Measurements from ENCODE around the gene SEC22A. TPM values are rescaled to one million over a fixed set of nuclear protein-coding genes. Genes with fewer than 3 reads are reported as not detected.

Gene SEC22A
- total and polyA plus RNA-seq, 2 experiments from 2014 or later = 16.0 to 21.9 TPM

DNA sequence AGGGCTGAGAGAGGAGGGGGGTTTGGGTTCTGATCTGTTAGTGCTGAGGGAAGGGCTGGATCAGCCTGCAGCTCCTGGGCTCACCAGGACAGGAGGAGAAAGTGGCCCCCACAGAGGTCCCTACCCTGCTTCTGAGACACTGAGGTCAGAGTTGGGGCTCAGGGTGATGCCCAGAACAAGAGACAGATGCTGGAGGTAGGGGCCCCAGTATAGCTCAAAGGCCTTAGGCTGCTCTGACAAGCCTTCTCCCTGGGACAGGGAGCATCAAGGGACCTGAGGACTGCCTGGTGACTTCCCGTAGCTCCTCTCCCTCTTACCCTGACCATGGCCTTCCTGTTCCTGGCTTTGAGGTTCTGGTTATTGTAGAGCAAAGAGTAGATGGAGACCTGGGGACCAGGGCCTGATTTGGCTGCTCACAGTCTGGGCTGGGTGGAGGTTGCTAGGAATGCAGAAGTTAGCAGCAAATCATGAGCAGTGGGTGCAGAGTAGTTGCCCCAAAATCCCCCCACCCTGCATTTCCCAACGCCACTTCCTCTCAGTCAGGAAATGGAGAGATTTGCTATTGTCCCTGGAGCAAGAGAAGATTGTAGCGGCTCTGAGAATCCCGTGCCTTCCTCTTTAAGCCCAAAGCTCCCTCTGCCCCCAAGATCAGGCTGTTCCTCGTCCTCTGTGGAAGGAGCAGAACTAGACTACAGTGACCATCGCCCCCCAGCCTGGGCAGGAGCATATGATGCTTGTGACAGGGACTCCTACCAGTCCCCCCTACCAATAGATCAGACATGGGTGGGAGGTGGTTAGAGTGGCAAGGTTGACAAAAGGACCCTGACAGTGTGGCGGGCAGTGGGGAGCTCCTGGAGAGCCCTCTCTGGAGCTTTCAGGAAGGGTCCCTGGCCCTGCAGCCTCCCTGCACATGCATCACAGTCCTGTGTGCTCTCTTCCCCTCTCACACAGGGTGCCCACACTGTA, 47.4 kb upstream of the SEC22A start:
- H3K4me2 ChIP-seq = no peak overlapping the region
- no peaks in the 10 kb centered on the region for H3K9me2 ChIP-seq (replicated peaks; ENCODE audit: insufficient read depth)
- TF ChIP-seq, protein P1, sequence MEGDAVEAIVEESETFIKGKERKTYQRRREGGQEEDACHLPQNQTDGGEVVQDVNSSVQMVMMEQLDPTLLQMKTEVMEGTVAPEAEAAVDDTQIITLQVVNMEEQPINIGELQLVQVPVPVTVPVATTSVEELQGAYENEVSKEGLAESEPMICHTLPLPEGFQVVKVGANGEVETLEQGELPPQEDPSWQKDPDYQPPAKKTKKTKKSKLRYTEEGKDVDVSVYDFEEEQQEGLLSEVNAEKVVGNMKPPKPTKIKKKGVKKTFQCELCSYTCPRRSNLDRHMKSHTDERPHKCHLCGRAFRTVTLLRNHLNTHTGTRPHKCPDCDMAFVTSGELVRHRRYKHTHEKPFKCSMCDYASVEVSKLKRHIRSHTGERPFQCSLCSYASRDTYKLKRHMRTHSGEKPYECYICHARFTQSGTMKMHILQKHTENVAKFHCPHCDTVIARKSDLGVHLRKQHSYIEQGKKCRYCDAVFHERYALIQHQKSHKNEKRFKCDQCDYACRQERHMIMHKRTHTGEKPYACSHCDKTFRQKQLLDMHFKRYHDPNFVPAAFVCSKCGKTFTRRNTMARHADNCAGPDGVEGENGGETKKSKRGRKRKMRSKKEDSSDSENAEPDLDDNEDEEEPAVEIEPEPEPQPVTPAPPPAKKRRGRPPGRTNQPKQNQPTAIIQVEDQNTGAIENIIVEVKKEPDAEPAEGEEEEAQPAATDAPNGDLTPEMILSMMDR (IDR thresholded peaks at IDR 0.05; ENCODE audit: poor library complexity) = no peak
- no peak for TF ChIP-seq EZH2 (IDR thresholded peaks at IDR 0.05; ENCODE audit: borderline replicate concordance)
- TF ChIP-seq EZH2phosphoT487 (IDR thresholded peaks at IDR 0.05; ENCODE audit: low read depth, severe bottlenecking, unreplicated experiment) = no peak
- H3K27ac ChIP-seq = peak overlapping the region; percentile 55
- no peak for DNase-seq (ENCODE audit: low spot score)
- no peaks in the 10 kb centered on the region for H3K79me2 ChIP-seq
- peaks cover 29% of the 10 kb centered on the region for H3K4me1 ChIP-seq (ENCODE audit: insufficient read depth)
- H2AFZ ChIP-seq = no peak overlapping the region
- no peaks in the 10 kb centered on the region for H4K20me1 ChIP-seq (ENCODE audit: insufficient read depth, poor library complexity, severe bottlenecking)
- 97% methylated on average over 7 of the region's 7 CpGs for WGBS (ENCODE audit: low lambda C conversion rate, missing lambda C conversion rate)
- no peaks in the 10 kb centered on the region for H3K9me3 ChIP-seq (ENCODE audit: low read depth)
- no peaks in the 10 kb centered on the region for H3K27me3 ChIP-seq
- no peaks in the 10 kb centered on the region for H3K36me3 ChIP-seq (replicated peaks; ENCODE audit: insufficient read depth, low read depth)
- H3K4me3 ChIP-seq = no peak overlapping the region

DNA sequence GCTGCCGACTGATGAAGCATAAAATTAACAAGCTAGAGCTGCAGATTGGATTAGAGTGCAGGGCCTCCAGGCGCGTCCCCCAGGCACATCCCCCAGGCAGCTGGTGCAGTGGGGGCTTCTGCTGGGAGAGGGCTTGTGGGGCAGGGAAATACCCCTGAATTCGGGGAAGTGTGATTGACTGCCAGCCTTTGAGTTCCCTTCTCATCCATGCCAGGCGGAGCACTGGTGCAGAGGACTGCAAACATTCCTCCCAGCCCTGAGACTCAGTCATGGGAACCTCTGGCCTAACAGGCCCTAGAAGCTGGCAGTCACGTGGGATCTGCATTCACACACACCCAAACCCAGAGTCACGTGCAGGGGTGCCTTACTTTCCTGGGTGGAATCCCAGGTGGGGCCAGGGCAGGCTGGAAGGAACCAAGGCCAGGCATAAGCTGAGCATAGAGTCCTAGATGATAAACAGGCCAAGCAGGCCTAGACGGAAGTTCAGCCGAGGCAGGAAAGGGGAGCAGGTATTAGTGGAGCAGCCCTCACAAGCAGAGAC, 46.2 kb upstream of the SEC22A start:
- WGBS (ENCODE audit: low lambda C conversion rate, missing lambda C conversion rate) = 89% methylated on average over 9 of the region's 9 CpGs
- Histone ChIP-seq H3K4me3 (no peak overlapping the region), H4K20me1 (ENCODE audit: insufficient read depth, poor library complexity, severe bottlenecking) (no peaks in the 10 kb centered on the region), H3K36me3 (replicated peaks; ENCODE audit: insufficient read depth, low read depth) (no peaks in the 10 kb centered on the region), H3K9me3 (ENCODE audit: low read depth) (no peaks in the 10 kb centered on the region), H3K4me1 (ENCODE audit: insufficient read depth) (peaks cover 29% of the 10 kb centered on the region), H3K79me2 (no peaks in the 10 kb centered on the region), H3K9me2 (replicated peaks; ENCODE audit: insufficient read depth) (no peaks in the 10 kb centered on the region), H3K27ac (no peak overlapping the region), H3K27me3 (no peaks in the 10 kb centered on the region), H2AFZ (no peak overlapping the region), H3K4me2 (no peak overlapping the region)
- DNase-seq (ENCODE audit: low spot score) = no peak
- TF ChIP-seq EZH2 (IDR thresholded peaks at IDR 0.05; ENCODE audit: borderline replicate concordance) (no peak), EZH2phosphoT487 (IDR thresholded peaks at IDR 0.05; ENCODE audit: low read depth, severe bottlenecking, unreplicated experiment) (no peak)
- TF ChIP-seq, protein P1 (IDR thresholded peaks at IDR 0.05; ENCODE audit: poor library complexity) = no peak

DNA sequence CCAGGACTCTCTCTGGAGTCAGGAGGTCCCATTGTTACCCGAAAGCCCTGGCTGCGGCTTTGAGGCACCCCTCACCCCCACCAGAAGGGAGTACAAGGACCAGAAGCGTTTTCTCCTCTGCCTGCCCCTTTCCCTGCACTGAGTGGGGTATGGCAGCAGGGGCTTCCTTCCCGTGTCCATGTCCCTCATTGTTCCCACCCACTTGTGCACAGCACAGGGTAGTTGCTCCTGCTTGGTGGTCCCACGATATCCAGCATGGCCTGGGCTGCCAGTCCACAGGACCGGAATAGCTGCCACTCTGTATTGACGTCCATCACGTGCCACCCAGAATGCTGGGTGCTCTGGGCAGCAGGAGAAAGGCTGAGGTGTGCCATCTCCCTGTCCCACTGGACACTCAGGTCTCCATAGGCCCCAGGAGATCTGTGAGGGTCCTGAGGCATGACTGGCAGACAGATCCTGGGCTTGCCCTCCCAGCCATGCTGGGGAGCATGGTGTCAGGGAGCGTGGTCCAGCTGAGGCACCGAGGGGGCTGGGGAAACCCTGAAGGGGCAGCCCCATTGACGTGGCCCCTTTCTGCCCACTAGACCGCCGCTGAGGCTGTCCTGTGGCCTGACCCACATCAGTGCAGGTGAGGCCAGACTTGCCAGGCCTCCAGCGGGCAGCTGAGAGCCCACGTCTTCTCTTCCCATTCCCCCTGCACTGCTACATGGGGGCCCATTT, 45.3 kb upstream of the SEC22A start:
- Histone ChIP-seq H4K20me1 (ENCODE audit: insufficient read depth, poor library complexity, severe bottlenecking) (no peaks in the 10 kb centered on the region), H3K27ac (peak overlapping the region; percentile 79), H3K4me1 (ENCODE audit: insufficient read depth) (peaks cover 29% of the 10 kb centered on the region), H3K4me3 (no peak overlapping the region), H3K79me2 (no peaks in the 10 kb centered on the region), H3K4me2 (no peak overlapping the region), H2AFZ (no peak overlapping the region), H3K27me3 (no peaks in the 10 kb centered on the region), H3K9me2 (replicated peaks; ENCODE audit: insufficient read depth) (no peaks in the 10 kb centered on the region), H3K9me3 (ENCODE audit: low read depth) (no peaks in the 10 kb centered on the region), H3K36me3 (replicated peaks; ENCODE audit: insufficient read depth, low read depth) (no peaks in the 10 kb centered on the region)
- no peak for DNase-seq (ENCODE audit: low spot score)
- no peak for TF ChIP-seq EZH2phosphoT487 (IDR thresholded peaks at IDR 0.05; ENCODE audit: low read depth, severe bottlenecking, unreplicated experiment)
- no peak for TF ChIP-seq EZH2 (IDR thresholded peaks at IDR 0.05; ENCODE audit: borderline replicate concordance)
- TF ChIP-seq, protein P1 (IDR thresholded peaks at IDR 0.05; ENCODE audit: poor library complexity) = no peak
- WGBS (ENCODE audit: low lambda C conversion rate, missing lambda C conversion rate) = 94% methylated on average over 15 of the region's 15 CpGs

Measured in hepatocyte (in vitro differentiated cells).